Measurements from ENCODE around the gene CYP19A1. TPM values are rescaled to one million over a fixed set of nuclear protein-coding genes. Genes with fewer than 3 reads are reported as not detected.
"Not testable (repeated sequence)": the region's sequence is repeated elsewhere in the genome, so short reads cannot be mapped to it uniquely, and the experiment has no call there.

CYP19A1 gene
- total RNA-seq, 1 experiment from 2014 or later = not detected

GRCh38 chr15:51190424-51191068 lies 147.8 kb downstream of the CYP19A1 start:
- Histone ChIP-seq H3K4me3 (no peak overlapping the region), H3K27me3 (replicated peaks) (peaks cover 7% of the 10 kb centered on the region; the same call in 1 of the 2 replicates), H3K27ac (no peak overlapping the region), H3K9me3 (replicated peaks) (no peaks in the 10 kb centered on the region), H3K4me1 (replicated peaks) (no peaks in the 10 kb centered on the region), H3K36me3 (no peaks in the 10 kb centered on the region)
- DNase-seq (ENCODE audit: low read depth in 1 of 2, low spot score in 2 of 2) = no peak

GRCh38 chr15:51189669-51190385 lies 148.6 kb downstream of the CYP19A1 start:
- no peak for DNase-seq (ENCODE audit: low read depth in 1 of 2, low spot score in 2 of 2)
- Histone ChIP-seq H3K4me3 (no peak overlapping the region), H3K36me3 (no peaks in the 10 kb centered on the region), H3K9me3 (replicated peaks) (no peaks in the 10 kb centered on the region), H3K27me3 (replicated peaks) (peaks cover 4% of the 10 kb centered on the region; the same call in 1 of the 2 replicates), H3K4me1 (replicated peaks) (no peaks in the 10 kb centered on the region), H3K27ac (no peak overlapping the region)

- H3K36me3 ChIP-seq; H3K27ac ChIP-seq; H3K27me3 ChIP-seq (replicated peaks); H3K4me3 ChIP-seq; H3K4me1 ChIP-seq (replicated peaks); H3K9me3 ChIP-seq (replicated peaks); DNase-seq (ENCODE audit: low read depth in 1 of 2, low spot score in 2 of 2): not testable (repeated sequence)
Observed at GRCh38 chr15:51188791-51189190, 149.6 kb downstream of the CYP19A1 start.

GRCh38 chr15:51186891-51187290 lies 151.5 kb downstream of the CYP19A1 start:
- Histone ChIP-seq H3K9me3 (replicated peaks) (no peaks in the 10 kb centered on the region), H3K4me3 (no peak overlapping the region), H3K36me3 (no peaks in the 10 kb centered on the region), H3K27ac (no peak overlapping the region), H3K27me3 (replicated peaks) (no peaks in the 10 kb centered on the region), H3K4me1 (replicated peaks) (no peaks in the 10 kb centered on the region)
- DNase-seq (ENCODE audit: low read depth in 1 of 2, low spot score in 2 of 2) = no peak

- Histone ChIP-seq H3K27me3 (replicated peaks) (no peaks in the 10 kb centered on the region), H3K4me3 (no peak overlapping the region), H3K27ac (no peak overlapping the region), H3K9me3 (replicated peaks) (no peaks in the 10 kb centered on the region), H3K36me3 (no peaks in the 10 kb centered on the region), H3K4me1 (replicated peaks) (no peaks in the 10 kb centered on the region)
- no peak for DNase-seq (ENCODE audit: low read depth in 1 of 2, low spot score in 2 of 2)
Observed at GRCh38 chr15:51186181-51186705, 152.2 kb downstream of the CYP19A1 start.

- H3K4me3 ChIP-seq = no peak overlapping the region
- no peaks in the 10 kb centered on the region for H3K27me3 ChIP-seq (replicated peaks)
- no peaks in the 10 kb centered on the region for H3K9me3 ChIP-seq (replicated peaks)
- H3K36me3 ChIP-seq = no peaks in the 10 kb centered on the region
- H3K27ac ChIP-seq = no peak overlapping the region
- no peak for DNase-seq (ENCODE audit: low read depth in 1 of 2, low spot score in 2 of 2)
- H3K4me1 ChIP-seq (replicated peaks) = no peaks in the 10 kb centered on the region
Observed at GRCh38 chr15:51185213-51186159, 152.9 kb downstream of the CYP19A1 start.

GRCh38 chr15:51184627-51185026 lies 153.8 kb downstream of the CYP19A1 start:
- Histone ChIP-seq H3K36me3 (no peaks in the 10 kb centered on the region), H3K4me3 (no peak overlapping the region), H3K27ac (no peak overlapping the region), H3K9me3 (replicated peaks) (no peaks in the 10 kb centered on the region), H3K27me3 (replicated peaks) (no peaks in the 10 kb centered on the region), H3K4me1 (replicated peaks) (no peaks in the 10 kb centered on the region)
- DNase-seq (ENCODE audit: low read depth in 1 of 2, low spot score in 2 of 2) = no peak

- Histone ChIP-seq H3K27ac (no peak overlapping the region), H3K4me1 (replicated peaks) (no peaks in the 10 kb centered on the region), H3K27me3 (replicated peaks) (no peaks in the 10 kb centered on the region), H3K36me3 (no peaks in the 10 kb centered on the region), H3K9me3 (replicated peaks) (no peaks in the 10 kb centered on the region), H3K4me3 (no peak overlapping the region)
- DNase-seq (ENCODE audit: low read depth in 1 of 2, low spot score in 2 of 2) = no peak
Observed at GRCh38 chr15:51183076-51183475, 155.3 kb downstream of the CYP19A1 start.

GRCh38 chr15:51181905-51182304 lies 156.5 kb downstream of the CYP19A1 start:
- no peak for DNase-seq (ENCODE audit: low read depth in 1 of 2, low spot score in 2 of 2)
- no peak overlapping the region for H3K4me3 ChIP-seq
- H3K9me3 ChIP-seq (replicated peaks) = no peaks in the 10 kb centered on the region
- H3K4me1 ChIP-seq (replicated peaks) = no peaks in the 10 kb centered on the region
- no peak overlapping the region for H3K27ac ChIP-seq
- no peaks in the 10 kb centered on the region for H3K27me3 ChIP-seq (replicated peaks)
- no peaks in the 10 kb centered on the region for H3K36me3 ChIP-seq

GRCh38 chr15:51181221-51181620 lies 157.2 kb downstream of the CYP19A1 start:
- Histone ChIP-seq H3K27me3 (replicated peaks) (no peaks in the 10 kb centered on the region), H3K27ac (no peak overlapping the region), H3K36me3 (no peaks in the 10 kb centered on the region), H3K4me3 (no peak overlapping the region), H3K4me1 (replicated peaks) (no peaks in the 10 kb centered on the region), H3K9me3 (replicated peaks) (no peaks in the 10 kb centered on the region)
- DNase-seq (ENCODE audit: low read depth in 1 of 2, low spot score in 2 of 2) = no peak

GRCh38 chr15:51180534-51180933 lies 157.9 kb downstream of the CYP19A1 start:
- H3K4me3 ChIP-seq = no peak overlapping the region
- H3K9me3 ChIP-seq (replicated peaks) = no peaks in the 10 kb centered on the region
- H3K36me3 ChIP-seq = no peaks in the 10 kb centered on the region
- no peaks in the 10 kb centered on the region for H3K4me1 ChIP-seq (replicated peaks)
- H3K27me3 ChIP-seq (replicated peaks) = no peaks in the 10 kb centered on the region
- no peak overlapping the region for H3K27ac ChIP-seq
- DNase-seq (ENCODE audit: low read depth in 1 of 2, low spot score in 2 of 2) = no peak

- H3K9me3 ChIP-seq (replicated peaks) = no peaks in the 10 kb centered on the region
- no peaks in the 10 kb centered on the region for H3K36me3 ChIP-seq
- no peaks in the 10 kb centered on the region for H3K27me3 ChIP-seq (replicated peaks)
- no peak for DNase-seq (ENCODE audit: low read depth in 1 of 2, low spot score in 2 of 2)
- no peak overlapping the region for H3K4me3 ChIP-seq
- H3K4me1 ChIP-seq (replicated peaks) = no peaks in the 10 kb centered on the region
- no peak overlapping the region for H3K27ac ChIP-seq
Observed at GRCh38 chr15:51180011-51180410, 158.4 kb downstream of the CYP19A1 start.

- Histone ChIP-seq H3K9me3 (replicated peaks) (no peaks in the 10 kb centered on the region), H3K27ac (no peak overlapping the region), H3K4me1 (replicated peaks) (no peaks in the 10 kb centered on the region), H3K36me3 (no peaks in the 10 kb centered on the region), H3K27me3 (replicated peaks) (no peaks in the 10 kb centered on the region), H3K4me3 (no peak overlapping the region)
- no peak for DNase-seq (ENCODE audit: low read depth in 1 of 2, low spot score in 2 of 2)
Observed at GRCh38 chr15:51172193-51172592, 166.2 kb downstream of the CYP19A1 start.

GRCh38 chr15:51171634-51171932 lies 166.8 kb downstream of the CYP19A1 start:
- Histone ChIP-seq H3K4me3 (no peak overlapping the region), H3K36me3 (no peaks in the 10 kb centered on the region), H3K9me3 (replicated peaks) (no peaks in the 10 kb centered on the region), H3K4me1 (replicated peaks) (no peaks in the 10 kb centered on the region), H3K27me3 (replicated peaks) (no peaks in the 10 kb centered on the region), H3K27ac (no peak overlapping the region)
- DNase-seq (ENCODE audit: low read depth in 1 of 2, low spot score in 2 of 2) = no peak

Measured in SJSA1 (cell line).